ENCODE measurements around the gene TOX4.
"Not testable (repeated sequence)": the region's sequence is repeated elsewhere in the genome, so short reads cannot be mapped to it uniquely, and the experiment has no call there.

The TOX4 gene

GRCh38 chr14:21535545-21536417 is 58.8 kb downstream of the TOX4 start:
- no peak for DNase-seq

GRCh38 chr14:21536418-21537089 is 59.6 kb downstream of the TOX4 start:
- DNase-seq: no peak

- DNase-seq: no peak
Measured at GRCh38 chr14:21537090-21537424, 60.1 kb downstream of the TOX4 start.

- no peak for DNase-seq
Measured at GRCh38 chr14:21539189-21539940, 62.4 kb downstream of the TOX4 start.

GRCh38 chr14:21541413-21542074 is 64.5 kb downstream of the TOX4 start:
- no peak for DNase-seq

GRCh38 chr14:21543521-21543960 is 66.5 kb downstream of the TOX4 start:
- no peak for DNase-seq

- no peak for DNase-seq
Measured at GRCh38 chr14:21543963-21544362, 67.0 kb downstream of the TOX4 start.

- DNase-seq: not testable (repeated sequence)
Measured at GRCh38 chr14:21544588-21544987, 67.6 kb downstream of the TOX4 start.

Data from HCEC 1CT (cell line).